ENCODE results near the gene EVI2A. TPM values are rescaled to one million over a fixed set of nuclear protein-coding genes. Genes with fewer than 3 reads are reported as not detected.
A peak's percentile ranks its signal among the peaks of the same experiment; 100 is the strongest.

Gene EVI2A
- polyA plus RNA-seq, 1 donor (not counting 4 experiments of a cell fraction or from before 2014, with no cell fraction given) = 0.12 TPM

- no peaks in the 10 kb centered on the region for H3K79me2 ChIP-seq (ENCODE audit: control insufficient read depth, insufficient read depth, low read length)
- H3K4me2 ChIP-seq (ENCODE audit: control insufficient read depth, extremely low read depth, insufficient read depth, low read depth, low read length) = no peak overlapping the region
- H3K4me1 ChIP-seq (ENCODE audit: control insufficient read depth, extremely low read depth, insufficient read depth, low read length) = peaks cover 32% of the 10 kb centered on the region
- no peak overlapping the region for H3K4me3 ChIP-seq (ENCODE audit: control insufficient read depth in 2 of 3, extremely low read depth in 1 of 3, insufficient read depth in 2 of 3, low read depth in 1 of 3, low read length in 3 of 3)
- peaks cover 0 to 3% of the 10 kb centered on the region in 2 experiments for H3K36me3 ChIP-seq (ENCODE audit: control insufficient read depth in 2 of 2, extremely low read depth in 1 of 2, insufficient read depth in 2 of 2, low read length in 2 of 2)
- no peaks in the 10 kb centered on the region for H3K9me1 ChIP-seq (ENCODE audit: control insufficient read depth, extremely low read depth, insufficient read depth, low read length)
- no peak overlapping the region for H2AFZ ChIP-seq (ENCODE audit: control insufficient read depth, low read length)
- H3K9me3 ChIP-seq (ENCODE audit: control insufficient read depth, low read depth, low read length) = no peaks in the 10 kb centered on the region
- DNase-seq (ENCODE audit: low read depth, low spot score) (no peak), FAIRE-seq (no peak)
- no peak overlapping the region for H3K9ac ChIP-seq (ENCODE audit: control insufficient read depth, extremely low read depth, insufficient read depth, low read length)
- no peak overlapping the region for H3K27ac ChIP-seq (ENCODE audit: control insufficient read depth, insufficient read depth, low read length)
- no peaks in the 10 kb centered on the region for H4K20me1 ChIP-seq (ENCODE audit: control insufficient read depth, extremely low read depth, insufficient read depth, low read length)
- no peak for TF ChIP-seq EZH2 (IDR thresholded peaks at IDR 0.05; ENCODE audit: low read length)
- TF ChIP-seq CTCF (optimal IDR thresholded peaks at IDR 0.05 in 1 of 3, IDR thresholded peaks at IDR 0.05 in 1 of 3, conservative IDR thresholded peaks at IDR 0.05 in 1 of 3; ENCODE audit: extremely low read depth in 1 of 3, insufficient read depth in 2 of 3, low read length in 3 of 3) = no peak
- no peaks in the 10 kb centered on the region for H3K27me3 ChIP-seq (ENCODE audit: control insufficient read depth, extremely low read depth, insufficient read depth, low read length)
- dilution Hi-C loops (cut with MboI; ENCODE audit: extremely low pct_ligation_motif_present, low sequenced_read_pairs) = no loop called here
Measured at GRCh38 chr17:31328160-31328535, 6.7 kb upstream of the EVI2A start.

- TF ChIP-seq EZH2 (IDR thresholded peaks at IDR 0.05; ENCODE audit: low read length) = no peak
- TF ChIP-seq CTCF (optimal IDR thresholded peaks at IDR 0.05 in 1 of 3, IDR thresholded peaks at IDR 0.05 in 1 of 3, conservative IDR thresholded peaks at IDR 0.05 in 1 of 3; ENCODE audit: extremely low read depth in 1 of 3, insufficient read depth in 2 of 3, low read length in 3 of 3) = no peak
- Histone ChIP-seq H3K9me3 (ENCODE audit: control insufficient read depth, low read depth, low read length) (no peaks in the 10 kb centered on the region), H3K27ac (ENCODE audit: control insufficient read depth, insufficient read depth, low read length) (peak overlapping the region; percentile 33), H4K20me1 (ENCODE audit: control insufficient read depth, extremely low read depth, insufficient read depth, low read length) (no peaks in the 10 kb centered on the region), H3K4me3 (ENCODE audit: control insufficient read depth in 2 of 3, extremely low read depth in 1 of 3, insufficient read depth in 2 of 3, low read depth in 1 of 3, low read length in 3 of 3) (no peak overlapping the region), H3K36me3 (ENCODE audit: control insufficient read depth in 2 of 2, extremely low read depth in 1 of 2, insufficient read depth in 2 of 2, low read length in 2 of 2) (peaks cover 0 to 3% of the 10 kb centered on the region in 2 experiments), H3K79me2 (ENCODE audit: control insufficient read depth, insufficient read depth, low read length) (no peaks in the 10 kb centered on the region), H3K4me2 (ENCODE audit: control insufficient read depth, extremely low read depth, insufficient read depth, low read depth, low read length) (peak overlapping the region; percentile 59), H3K9me1 (ENCODE audit: control insufficient read depth, extremely low read depth, insufficient read depth, low read length) (no peaks in the 10 kb centered on the region), H3K4me1 (ENCODE audit: control insufficient read depth, extremely low read depth, insufficient read depth, low read length) (peaks cover 32% of the 10 kb centered on the region), H2AFZ (ENCODE audit: control insufficient read depth, low read length) (no peak overlapping the region), H3K27me3 (ENCODE audit: control insufficient read depth, extremely low read depth, insufficient read depth, low read length) (no peaks in the 10 kb centered on the region), H3K9ac (ENCODE audit: control insufficient read depth, extremely low read depth, insufficient read depth, low read length) (peak overlapping the region; percentile 2)
- dilution Hi-C loops (cut with MboI; ENCODE audit: extremely low pct_ligation_motif_present, low sequenced_read_pairs) = no loop called here
- FAIRE-seq = peak; percentile 94
- no peak for DNase-seq (ENCODE audit: low read depth, low spot score)
Measured at GRCh38 chr17:31327534-31328159, 6.2 kb upstream of the EVI2A start.

Measured in keratinocyte (primary cell).